ENCODE measurements around the gene TTLL5.

- TF ChIP-seq ZBTB49 (CRISPR knock-in tag; IDR thresholded peaks at IDR 0.05; ENCODE audit: borderline replicate concordance) (no peak), MXI1 (IDR thresholded peaks at IDR 0.05; ENCODE audit: low read depth, low read length) (no peak), NR2C2 (CRISPR knock-in tag; IDR thresholded peaks at IDR 0.05) (no peak), NR2C2 (tag; IDR thresholded peaks at IDR 0.05) (no peak), CEBPG (CRISPR knock-in tag; IDR thresholded peaks at IDR 0.05) (no peak), CEBPG (tag; conservative IDR thresholded peaks at IDR 0.05 in 1 of 2, IDR thresholded peaks at IDR 0.05 in 1 of 2) (no peak), BRF1 (IDR thresholded peaks at IDR 0.05; ENCODE audit: borderline replicate concordance, extremely low read depth, insufficient read length) (no peak), MAX (CRISPR knock-in tag; IDR thresholded peaks at IDR 0.05) (no peak), RFX5 (IDR thresholded peaks at IDR 0.05; ENCODE audit: low read depth, low read length) (no peak), CEBPB (tag; IDR thresholded peaks at IDR 0.05) (no peak), REST (IDR thresholded peaks at IDR 0.05; ENCODE audit: borderline replicate concordance) (no peak), REST (CRISPR knock-in tag; IDR thresholded peaks at IDR 0.05; ENCODE audit: low read depth) (no peak), ZMIZ1 (IDR thresholded peaks at IDR 0.05; ENCODE audit: low read depth in 2 of 2, low read length in 2 of 2) (no peak), OTX1 (CRISPR knock-in tag; IDR thresholded peaks at IDR 0.05) (no peak), HDGF (IDR thresholded peaks at IDR 0.05) (no peak)
Measured at GRCh38 chr14:75751296-75751695, 90.2 kb downstream of the TTLL5 start.
